ENCODE results near the gene PINK1. TPM values are rescaled to one million over a fixed set of nuclear protein-coding genes. Genes with fewer than 3 reads are reported as not detected.
A peak's percentile ranks its signal among the peaks of the same experiment; 100 is the strongest.

PINK1 gene
- total RNA-seq, 1 donor: 79.3 TPM

- DNase-seq (ENCODE audit: insufficient read length, low spot score, missing footprints): peak; percentile 99
- peak; percentile 51 for TF ChIP-seq CTCF (IDR thresholded peaks at IDR 0.05; ENCODE audit: extremely low read depth, low read depth, low read length)
- peaks cover 16% of the 10 kb centered on the region for H3K36me3 ChIP-seq (ENCODE audit: insufficient read depth, low read length)
- no peaks in the 10 kb centered on the region for H3K9me3 ChIP-seq (ENCODE audit: low read depth, low read length)
- H2AFZ ChIP-seq (ENCODE audit: low read length): peak within 1 kb of the TSS; percentile 96
- H3K27ac ChIP-seq (ENCODE audit: low read depth, low read length): peak within 1 kb of the TSS; percentile 78
- peaks cover 48% of the 10 kb centered on the region for H3K79me2 ChIP-seq (ENCODE audit: insufficient read depth, low read length)
- peak within 1 kb of the TSS; percentile 87 for H3K4me2 ChIP-seq (ENCODE audit: insufficient read depth, low read length)
- peaks cover 14% of the 10 kb centered on the region for H3K4me1 ChIP-seq (ENCODE audit: insufficient read depth, low read length)
- H3K4me3 ChIP-seq (ENCODE audit: insufficient read depth, low read length): peak within 1 kb of the TSS; percentile 98
- H3K27me3 ChIP-seq (ENCODE audit: insufficient read depth, low read length): no peaks in the 10 kb centered on the region
- peaks cover 11% of the 10 kb centered on the region for H4K20me1 ChIP-seq (ENCODE audit: insufficient read depth, low read length)
These were observed 28.2 kb downstream of the PINK1 start, which contains the start of gene DDOST for GRCh38 chr1:20661207-20662109. DDOST (minus strand) TSS chr1:20661369; CDS start chr1:20661350, 19 bp downstream.

DNA sequence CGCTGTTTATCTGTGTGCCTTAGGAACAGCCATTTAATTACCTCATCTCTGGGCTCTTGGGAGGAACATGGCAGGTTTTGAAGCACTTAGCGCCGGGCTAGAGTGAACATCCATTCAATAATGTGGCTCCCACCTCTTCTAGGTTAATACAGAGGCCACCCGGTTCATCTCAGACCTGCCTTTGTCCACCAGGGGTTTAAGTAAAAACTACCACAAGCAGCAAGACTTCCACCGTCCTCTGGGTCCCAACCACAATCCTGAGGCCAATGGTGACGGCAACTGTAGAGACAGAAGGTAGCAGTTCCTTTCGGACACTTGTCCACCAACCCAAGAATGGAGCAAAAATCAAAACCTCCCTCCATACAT is 28.8 kb downstream of the PINK1 start:
- Histone ChIP-seq H3K4me3 (ENCODE audit: insufficient read depth, low read length) (peak overlapping the region; percentile 98), H4K20me1 (ENCODE audit: insufficient read depth, low read length) (peaks cover 6% of the 10 kb centered on the region), H3K4me1 (ENCODE audit: insufficient read depth, low read length) (peaks cover 14% of the 10 kb centered on the region), H3K79me2 (ENCODE audit: insufficient read depth, low read length) (peaks cover 42% of the 10 kb centered on the region), H2AFZ (ENCODE audit: low read length) (peak overlapping the region; percentile 96), H3K27me3 (ENCODE audit: insufficient read depth, low read length) (no peaks in the 10 kb centered on the region), H3K27ac (ENCODE audit: low read depth, low read length) (peak overlapping the region; percentile 74), H3K4me2 (ENCODE audit: insufficient read depth, low read length) (peak overlapping the region; percentile 87), H3K9me3 (ENCODE audit: low read depth, low read length) (no peaks in the 10 kb centered on the region), H3K36me3 (ENCODE audit: insufficient read depth, low read length) (peaks cover 16% of the 10 kb centered on the region)
- TF ChIP-seq CTCF (IDR thresholded peaks at IDR 0.05; ENCODE audit: extremely low read depth, low read depth, low read length): no peak
- peak; percentile 62 for DNase-seq (ENCODE audit: insufficient read length, low spot score, missing footprints)

DNA sequence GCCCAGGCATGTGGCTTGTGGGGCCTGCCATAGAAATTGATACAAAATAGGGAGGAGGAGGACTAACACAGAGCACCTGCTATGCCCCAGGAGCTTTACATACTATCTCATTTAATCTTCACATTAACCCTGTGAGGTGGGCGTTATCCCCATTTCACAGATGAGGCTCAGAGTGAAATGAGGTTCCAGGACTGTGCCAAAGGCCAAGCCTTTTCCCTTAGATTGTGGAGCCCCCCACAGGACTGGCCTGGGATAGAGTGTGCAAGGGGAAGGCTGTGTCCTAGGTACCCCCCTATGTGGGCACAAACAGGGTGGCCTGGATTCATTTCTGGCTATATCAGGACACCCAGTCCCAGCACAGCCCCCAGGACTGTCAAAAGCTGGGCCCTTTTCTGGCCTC is 30.1 kb downstream of the PINK1 start:
- H3K27ac ChIP-seq (ENCODE audit: low read depth, low read length): no peak overlapping the region
- H3K4me2 ChIP-seq (ENCODE audit: insufficient read depth, low read length): no peak overlapping the region
- H3K27me3 ChIP-seq (ENCODE audit: insufficient read depth, low read length): no peaks in the 10 kb centered on the region
- peaks cover 14% of the 10 kb centered on the region for H3K4me1 ChIP-seq (ENCODE audit: insufficient read depth, low read length)
- peaks cover 6% of the 10 kb centered on the region for H4K20me1 ChIP-seq (ENCODE audit: insufficient read depth, low read length)
- H2AFZ ChIP-seq (ENCODE audit: low read length): no peak overlapping the region
- no peak for TF ChIP-seq CTCF (IDR thresholded peaks at IDR 0.05; ENCODE audit: extremely low read depth, low read depth, low read length)
- H3K36me3 ChIP-seq (ENCODE audit: insufficient read depth, low read length): peaks cover 9% of the 10 kb centered on the region
- peaks cover 29% of the 10 kb centered on the region for H3K79me2 ChIP-seq (ENCODE audit: insufficient read depth, low read length)
- no peaks in the 10 kb centered on the region for H3K9me3 ChIP-seq (ENCODE audit: low read depth, low read length)
- peak; percentile 78 for DNase-seq (ENCODE audit: insufficient read length, low spot score, missing footprints)
- no peak overlapping the region for H3K4me3 ChIP-seq (ENCODE audit: insufficient read depth, low read length)

- H3K4me2 ChIP-seq (ENCODE audit: insufficient read depth, low read length): no peak overlapping the region
- DNase-seq (ENCODE audit: insufficient read length, low spot score, missing footprints): peak; percentile 52
- H2AFZ ChIP-seq (ENCODE audit: low read length): no peak overlapping the region
- H3K36me3 ChIP-seq (ENCODE audit: insufficient read depth, low read length): peaks cover 1% of the 10 kb centered on the region
- no peak overlapping the region for H3K27ac ChIP-seq (ENCODE audit: low read depth, low read length)
- no peaks in the 10 kb centered on the region for H3K27me3 ChIP-seq (ENCODE audit: insufficient read depth, low read length)
- peaks cover 22% of the 10 kb centered on the region for H3K79me2 ChIP-seq (ENCODE audit: insufficient read depth, low read length)
- no peak for TF ChIP-seq CTCF (IDR thresholded peaks at IDR 0.05; ENCODE audit: extremely low read depth, low read depth, low read length)
- peaks cover 14% of the 10 kb centered on the region for H3K4me1 ChIP-seq (ENCODE audit: insufficient read depth, low read length)
- no peak overlapping the region for H3K4me3 ChIP-seq (ENCODE audit: insufficient read depth, low read length)
- H4K20me1 ChIP-seq (ENCODE audit: insufficient read depth, low read length): peaks cover 6% of the 10 kb centered on the region
- H3K9me3 ChIP-seq (ENCODE audit: low read depth, low read length): no peaks in the 10 kb centered on the region
These were observed 30.9 kb downstream of the PINK1 start for GRCh38 chr1:20663969-20664715.

Measured in osteoblast (primary cell).